Astrocyte of the spinal cord (primary cell): ENCODE data around the gene C3orf70.

Source experiments
- DNase-seq: peaks from one replicate; pipeline ENCODE4 v3.0.0; 2011; ENCODE audit warnings: low read depth, low spot score
- H3K4me3 ChIP-seq: 2 replicates; pipeline ENCODE4 v1.5.1; 2011; ENCODE audit warnings: low read depth, mild to moderate bottlenecking, low read length, moderate library complexity
- in situ Hi-C: cut with HindIII; loops from 2 replicates; pipeline ENCODE4 v1.10.0; 2017; ENCODE audit warnings: low sequenced_read_pairs
- TF ChIP-seq, protein P1 (sequence below): IDR thresholded peaks from 2 replicates; pipeline ENCODE4 v1.5.1; 2012; ENCODE audit warnings: low read depth, mild to moderate bottlenecking, low read length, inconsistent platforms

C3orf70 gene

DNA sequence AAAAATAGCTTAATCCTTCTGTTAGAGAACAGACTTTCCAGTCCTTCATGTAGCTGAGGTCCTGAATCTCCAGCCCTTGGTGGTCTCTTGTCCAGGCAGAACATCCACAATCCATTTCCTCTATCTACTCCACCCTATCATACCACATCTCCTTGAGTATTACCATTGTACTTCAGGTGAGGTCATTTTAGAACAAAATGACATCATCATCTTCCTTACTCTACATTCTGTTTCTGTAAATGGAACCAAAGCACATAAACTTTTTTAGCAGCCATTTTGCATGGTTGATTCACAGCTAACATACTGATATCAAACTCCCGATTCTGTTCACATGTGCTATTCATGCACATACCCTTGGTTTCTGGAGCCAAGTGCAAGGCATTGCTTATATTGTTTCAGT, 112.4 kb downstream of the C3orf70 start:
- TF ChIP-seq, protein P1, sequence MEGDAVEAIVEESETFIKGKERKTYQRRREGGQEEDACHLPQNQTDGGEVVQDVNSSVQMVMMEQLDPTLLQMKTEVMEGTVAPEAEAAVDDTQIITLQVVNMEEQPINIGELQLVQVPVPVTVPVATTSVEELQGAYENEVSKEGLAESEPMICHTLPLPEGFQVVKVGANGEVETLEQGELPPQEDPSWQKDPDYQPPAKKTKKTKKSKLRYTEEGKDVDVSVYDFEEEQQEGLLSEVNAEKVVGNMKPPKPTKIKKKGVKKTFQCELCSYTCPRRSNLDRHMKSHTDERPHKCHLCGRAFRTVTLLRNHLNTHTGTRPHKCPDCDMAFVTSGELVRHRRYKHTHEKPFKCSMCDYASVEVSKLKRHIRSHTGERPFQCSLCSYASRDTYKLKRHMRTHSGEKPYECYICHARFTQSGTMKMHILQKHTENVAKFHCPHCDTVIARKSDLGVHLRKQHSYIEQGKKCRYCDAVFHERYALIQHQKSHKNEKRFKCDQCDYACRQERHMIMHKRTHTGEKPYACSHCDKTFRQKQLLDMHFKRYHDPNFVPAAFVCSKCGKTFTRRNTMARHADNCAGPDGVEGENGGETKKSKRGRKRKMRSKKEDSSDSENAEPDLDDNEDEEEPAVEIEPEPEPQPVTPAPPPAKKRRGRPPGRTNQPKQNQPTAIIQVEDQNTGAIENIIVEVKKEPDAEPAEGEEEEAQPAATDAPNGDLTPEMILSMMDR, result no peak
- no peak for DNase-seq
- H3K4me3 ChIP-seq, result no peak overlapping the region
- in situ Hi-C loops, result no loop called here

DNA sequence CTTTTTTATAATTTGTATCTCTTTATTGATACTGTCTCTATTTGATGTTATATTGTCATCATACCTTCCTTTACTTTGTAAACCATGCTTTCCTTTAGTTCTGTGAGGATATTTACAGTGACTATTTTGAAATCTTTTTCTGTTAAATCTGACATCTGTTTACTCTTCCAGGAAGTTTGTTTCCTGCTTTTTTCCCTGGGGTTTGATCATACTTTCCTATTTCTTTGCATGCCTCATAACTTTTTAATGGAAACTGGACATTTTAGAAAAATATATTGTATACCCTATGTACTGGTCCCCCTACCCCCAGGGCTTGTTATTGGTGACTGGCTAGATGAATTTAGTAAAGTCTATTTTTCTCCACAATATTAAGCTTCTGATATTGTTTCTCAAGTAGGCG, 115.1 kb downstream of the C3orf70 start:
- in situ Hi-C loops, result no loop called here
- H3K4me3 ChIP-seq, result no peak overlapping the region
- DNase-seq, result no peak
- TF ChIP-seq, protein P1, result no peak

DNA sequence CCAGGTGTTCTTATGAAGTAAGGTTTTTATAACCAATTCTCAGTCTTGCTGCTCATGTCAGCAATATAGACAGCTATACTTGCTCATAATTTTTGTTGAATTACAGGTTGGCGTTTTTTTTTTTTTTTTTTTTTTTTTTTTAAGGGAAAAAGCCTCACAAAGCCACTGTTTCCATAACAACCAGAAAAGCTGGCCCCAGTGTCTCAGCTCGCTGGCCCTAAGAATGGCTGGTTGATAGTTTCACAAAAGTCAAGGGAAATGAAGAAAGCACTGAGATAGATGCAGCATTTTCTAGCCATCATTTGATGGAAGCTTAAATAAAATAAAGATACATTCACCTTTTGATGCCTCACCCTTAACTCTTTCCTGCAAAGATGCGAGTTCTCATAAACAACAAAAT, 121.9 kb downstream of the C3orf70 start:
- H3K4me3 ChIP-seq, result no peak overlapping the region
- in situ Hi-C loops, result no loop called here

DNA sequence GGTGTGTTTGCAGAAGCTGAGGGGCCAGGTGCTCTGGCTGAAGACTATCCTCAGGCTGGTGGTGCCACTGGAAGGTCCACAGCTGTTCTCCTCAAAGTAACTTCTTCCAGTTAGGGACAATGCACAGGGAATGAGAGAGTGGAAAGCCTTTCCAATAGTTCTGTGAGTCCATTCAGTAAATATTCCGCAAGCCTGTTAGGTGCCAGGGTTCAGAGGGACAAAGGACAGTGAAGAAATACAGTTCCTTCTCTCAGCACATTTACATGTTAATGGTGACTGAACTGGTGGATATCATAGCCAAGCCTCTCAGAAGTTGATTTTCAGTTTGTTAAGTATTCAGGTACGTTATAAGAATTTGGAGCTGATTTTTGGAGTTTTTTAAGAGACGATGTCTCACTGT, 122.5 kb downstream of the C3orf70 start:
- in situ Hi-C loops, result no loop called here
- TF ChIP-seq, protein P1, result no peak
- H3K4me3 ChIP-seq, result no peak overlapping the region
- DNase-seq, result no peak

More for the DNA sequence above, 121.9 kb downstream of the C3orf70 start:
- TF ChIP-seq, protein P1, result no peak
- DNase-seq, result no peak

DNA sequence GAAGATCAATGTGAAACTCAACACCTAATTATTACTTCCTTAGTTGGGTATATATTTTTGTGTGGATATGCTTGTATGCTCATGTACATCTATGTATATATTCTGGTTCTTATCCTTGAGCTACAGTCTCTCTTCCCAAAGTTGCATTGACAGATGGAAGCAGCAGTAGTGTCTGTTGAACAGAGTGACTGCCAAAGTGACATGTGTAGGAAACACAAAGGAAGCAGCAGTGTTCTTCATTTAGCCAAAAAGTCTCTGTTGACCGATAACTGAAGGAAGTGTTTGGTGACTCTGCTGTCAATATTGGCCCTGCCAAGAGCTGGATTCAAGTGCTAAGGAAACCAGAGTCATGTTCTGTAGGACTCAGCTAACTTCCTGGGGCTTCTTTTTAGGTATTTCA, 123.8 kb downstream of the C3orf70 start:
- in situ Hi-C loops, result no loop called here
- DNase-seq, result no peak
- H3K4me3 ChIP-seq, result no peak overlapping the region
- TF ChIP-seq, protein P1, result no peak

DNA sequence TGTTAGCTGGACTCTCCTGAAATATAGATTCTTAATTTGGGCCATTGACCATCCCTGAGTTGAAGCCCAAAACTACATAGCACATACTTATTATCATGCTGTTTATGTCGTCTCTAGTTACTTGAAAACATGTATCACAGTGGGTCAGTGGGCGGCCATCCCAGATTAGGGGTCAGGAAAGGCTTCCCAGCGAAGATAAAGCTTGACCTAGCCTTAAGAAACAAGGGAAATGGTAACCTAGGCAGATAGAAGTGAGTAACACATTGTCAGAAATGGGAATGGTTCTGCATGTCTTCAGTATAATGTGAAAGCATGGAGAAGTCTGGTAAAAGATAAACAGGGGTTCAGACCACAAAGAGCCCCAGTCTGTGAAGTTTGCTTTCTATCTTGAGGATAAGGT, 124.7 kb downstream of the C3orf70 start:
- DNase-seq, result no peak
- H3K4me3 ChIP-seq, result no peak overlapping the region
- TF ChIP-seq, protein P1, result no peak
- in situ Hi-C loops, result no loop called here
